ENCODE measurements around the gene PPP2R3A. TPM values are rescaled to one million over a fixed set of nuclear protein-coding genes. Genes with fewer than 3 reads are reported as not detected.

Gene PPP2R3A
- total RNA-seq, 1 donor from 2014 or later, result 19.2 TPM

- H3K4me1 Mint-ChIP-seq (ENCODE audit: unreplicated experiment), result peaks cover 51% of the 10 kb centered on the region
- TF ChIP-seq CTCF (IDR thresholded peaks at IDR 0.05), result no peak
- H3K36me3 Mint-ChIP-seq (ENCODE audit: unreplicated experiment), result peaks cover 6% of the 10 kb centered on the region
- peak overlapping the region; percentile 91 for H3K4me3 Mint-ChIP-seq (ENCODE audit: unreplicated experiment)
- no peaks in the 10 kb centered on the region for H3K27me3 Mint-ChIP-seq (ENCODE audit: unreplicated experiment)
- peak; percentile 66 for DNase-seq (ENCODE audit: extremely low spot score, unreplicated experiment)
- H3K9me3 Mint-ChIP-seq (ENCODE audit: unreplicated experiment), result no peaks in the 10 kb centered on the region
- peak overlapping the region; percentile 95 for H3K27ac Mint-ChIP-seq (ENCODE audit: unreplicated experiment)
Observed at GRCh38 chr3:136194409-136195257, 229.1 kb downstream of the PPP2R3A start.

GRCh38 chr3:136195258-136196063 is 229.9 kb downstream of the PPP2R3A start:
- Mint-ChIP-seq H3K4me1 (ENCODE audit: unreplicated experiment) (peaks cover 45% of the 10 kb centered on the region), H3K9me3 (ENCODE audit: unreplicated experiment) (no peaks in the 10 kb centered on the region), H3K36me3 (ENCODE audit: unreplicated experiment) (peaks cover 6% of the 10 kb centered on the region), H3K27ac (ENCODE audit: unreplicated experiment) (peak overlapping the region; percentile 98), H3K4me3 (ENCODE audit: unreplicated experiment) (peak overlapping the region; percentile 91), H3K27me3 (ENCODE audit: unreplicated experiment) (no peaks in the 10 kb centered on the region)
- no peak for TF ChIP-seq CTCF (IDR thresholded peaks at IDR 0.05)
- peak; percentile 88 for DNase-seq (ENCODE audit: extremely low spot score, unreplicated experiment)

GRCh38 chr3:136196064-136196400 is 230.5 kb downstream of the PPP2R3A start, which contains the start of gene MSL2:
MSL2 (minus strand) TSS chr3:136196335; CDS start chr3:136195113, 1,222 bp downstream.
- no peaks in the 10 kb centered on the region for H3K9me3 Mint-ChIP-seq (ENCODE audit: unreplicated experiment)
- no peaks in the 10 kb centered on the region for H3K27me3 Mint-ChIP-seq (ENCODE audit: unreplicated experiment)
- DNase-seq (ENCODE audit: extremely low spot score, unreplicated experiment), result no peak
- peak within 1 kb of the TSS; percentile 98 for H3K27ac Mint-ChIP-seq (ENCODE audit: unreplicated experiment)
- H3K4me1 Mint-ChIP-seq (ENCODE audit: unreplicated experiment), result peaks cover 39% of the 10 kb centered on the region
- H3K4me3 Mint-ChIP-seq (ENCODE audit: unreplicated experiment), result peak within 1 kb of the TSS; percentile 91
- peaks cover 6% of the 10 kb centered on the region for H3K36me3 Mint-ChIP-seq (ENCODE audit: unreplicated experiment)
- no peak for TF ChIP-seq CTCF (IDR thresholded peaks at IDR 0.05)

- peak overlapping the region; percentile 98 for H3K27ac Mint-ChIP-seq (ENCODE audit: unreplicated experiment)
- H3K9me3 Mint-ChIP-seq (ENCODE audit: unreplicated experiment), result no peaks in the 10 kb centered on the region
- DNase-seq (ENCODE audit: extremely low spot score, unreplicated experiment), result peak; percentile 100
- H3K4me3 Mint-ChIP-seq (ENCODE audit: unreplicated experiment), result peak overlapping the region; percentile 91
- H3K4me1 Mint-ChIP-seq (ENCODE audit: unreplicated experiment), result peaks cover 34% of the 10 kb centered on the region
- no peaks in the 10 kb centered on the region for H3K27me3 Mint-ChIP-seq (ENCODE audit: unreplicated experiment)
- TF ChIP-seq CTCF (IDR thresholded peaks at IDR 0.05), result no peak
- peaks cover 6% of the 10 kb centered on the region for H3K36me3 Mint-ChIP-seq (ENCODE audit: unreplicated experiment)
Observed at GRCh38 chr3:136196401-136197158, 231.1 kb downstream of the PPP2R3A start.

All from osteocyte (in vitro differentiated cells).